GM18499 (cell line): ENCODE data around the gene LCN2.

Experiments
- ATAC-seq: cut with Tn5 transposase; IDR thresholded peaks from one replicate; pipeline ENCODE4 v1.9.1; 2021; ENCODE audit warnings: moderate number of reproducible peaks; ENCODE audit not compliant: insufficient read depth, unreplicated experiment

LCN2 gene

DNA sequence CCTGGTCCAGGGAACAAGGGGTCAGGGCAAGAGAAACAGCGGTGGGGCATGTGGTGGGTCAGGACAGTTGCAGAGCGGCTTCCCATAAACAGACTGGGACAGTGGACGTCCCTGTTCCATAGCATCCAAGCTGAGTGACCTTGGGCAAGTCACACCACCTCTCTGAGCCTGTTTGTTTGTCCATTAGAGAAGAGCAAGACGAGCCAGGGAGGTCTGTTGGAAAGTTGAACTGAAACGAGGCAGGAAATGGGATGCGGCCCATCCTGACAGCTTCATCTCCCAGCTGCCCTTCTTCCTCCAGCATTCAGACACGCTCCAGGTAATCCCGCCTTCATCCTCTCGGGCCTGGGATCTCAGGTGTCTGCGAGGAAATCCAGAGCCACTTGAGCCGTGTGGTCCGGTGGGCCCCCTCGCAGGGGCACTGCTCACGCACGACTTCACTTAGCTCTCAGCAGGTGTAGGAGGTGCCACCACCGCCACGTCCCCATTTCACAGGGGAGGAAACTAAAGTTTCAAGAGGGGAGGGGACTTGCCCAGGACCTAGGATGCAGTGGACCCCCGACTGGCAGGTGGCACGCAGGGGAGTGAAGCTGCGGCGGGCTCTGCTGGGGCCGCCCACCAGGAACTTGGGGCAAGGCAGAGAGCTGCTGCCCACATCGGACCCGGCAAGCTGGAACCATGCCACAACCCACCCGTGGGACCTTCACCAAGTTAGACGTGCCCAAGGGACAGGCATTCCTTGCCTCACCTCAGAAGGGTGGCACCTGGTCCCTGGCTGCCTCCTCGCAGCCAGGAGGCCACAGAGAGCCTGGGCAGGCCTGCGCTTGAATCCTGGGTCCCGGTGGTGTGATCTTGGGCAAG is 34.7 kb upstream of the LCN2 start:
- no peak for ATAC-seq

DNA sequence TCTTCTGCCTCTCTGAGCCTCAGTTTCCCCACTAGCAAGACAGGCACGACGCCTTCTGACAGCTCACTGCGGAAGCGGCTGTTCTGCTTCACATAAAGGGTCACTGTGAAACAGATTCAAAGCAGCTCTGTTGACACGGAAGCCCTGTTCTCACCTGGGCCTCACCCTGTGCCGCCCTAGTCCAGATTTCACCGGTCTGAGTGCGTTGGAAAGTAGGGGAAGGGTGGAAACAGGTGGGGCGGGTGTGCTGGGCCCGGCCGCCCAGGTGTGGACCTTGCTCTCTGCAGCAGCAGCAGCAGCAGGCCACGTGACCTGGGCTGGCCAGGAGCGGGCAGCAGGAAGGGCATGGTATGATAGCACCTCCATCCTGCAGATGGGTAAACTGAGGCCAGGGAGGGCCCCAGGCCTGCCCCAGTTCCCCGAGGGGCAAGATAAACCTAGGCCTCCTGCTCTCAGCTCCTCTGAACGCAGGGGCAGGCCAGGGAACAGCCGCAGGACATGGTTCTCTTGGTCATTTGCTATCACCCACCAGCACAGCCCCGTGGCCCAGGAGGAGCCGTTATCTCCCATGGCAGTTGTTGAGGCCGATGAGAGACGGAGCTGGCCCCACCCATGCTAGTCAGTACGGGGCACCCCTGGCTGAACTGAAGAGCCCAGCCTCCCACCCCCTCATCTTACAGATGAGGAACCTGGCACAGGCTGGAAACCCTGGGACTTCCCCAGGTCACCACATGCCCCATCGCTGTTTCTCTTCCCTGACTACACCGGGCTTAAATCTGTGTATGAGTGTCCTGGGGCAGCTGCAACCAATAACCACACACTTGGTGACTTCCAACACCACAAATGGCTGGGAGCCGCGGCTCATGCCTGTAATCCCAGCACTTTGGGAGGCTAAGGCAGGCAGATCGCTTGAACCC is 33.8 kb upstream of the LCN2 start:
- no peak for ATAC-seq

DNA sequence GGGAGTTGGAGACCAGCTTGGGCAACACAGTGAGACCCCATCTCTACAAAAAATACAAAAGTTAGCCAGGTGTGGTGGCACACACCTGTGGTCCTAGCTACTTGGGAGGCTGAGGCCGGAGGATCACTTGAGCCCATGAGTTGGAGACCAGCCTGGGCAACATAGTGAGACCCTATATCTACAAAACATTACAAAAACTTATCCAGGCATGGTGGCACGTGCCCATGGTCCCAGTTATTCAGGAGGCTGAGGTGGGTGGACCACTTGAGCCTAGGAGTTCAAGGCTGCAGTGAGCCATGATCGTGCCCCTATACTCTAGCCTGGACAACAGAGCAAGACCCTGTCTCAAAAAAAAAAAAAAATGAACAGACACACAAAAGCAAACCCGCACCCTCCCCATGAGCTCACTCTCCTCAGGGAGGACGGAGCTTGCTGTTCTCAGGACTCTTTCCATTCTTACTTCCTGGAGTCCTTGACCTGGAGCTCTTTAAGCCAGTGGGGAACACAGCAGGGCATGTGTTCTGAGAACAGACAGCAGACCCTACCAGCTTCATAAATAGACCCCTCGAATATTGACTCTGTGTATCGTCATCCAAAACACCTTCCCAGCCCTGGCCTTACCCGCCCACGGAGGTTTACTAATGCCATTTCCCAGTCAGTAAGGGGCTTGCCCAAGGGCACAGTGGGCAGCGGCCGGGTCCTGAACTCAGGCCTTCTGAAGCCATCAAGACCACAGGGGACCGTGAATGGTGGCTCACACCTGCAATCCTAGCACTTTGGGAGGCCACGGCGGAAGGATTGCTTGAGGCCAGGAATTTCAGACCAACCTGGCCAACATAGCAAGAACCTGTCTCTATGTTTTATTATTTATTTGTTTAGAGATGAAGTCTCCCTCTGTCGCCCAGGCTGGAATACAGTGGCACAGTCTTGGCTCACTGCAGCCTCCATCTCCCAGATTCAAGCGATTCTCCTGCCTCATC is 32.9 kb upstream of the LCN2 start:
- no peak for ATAC-seq

DNA sequence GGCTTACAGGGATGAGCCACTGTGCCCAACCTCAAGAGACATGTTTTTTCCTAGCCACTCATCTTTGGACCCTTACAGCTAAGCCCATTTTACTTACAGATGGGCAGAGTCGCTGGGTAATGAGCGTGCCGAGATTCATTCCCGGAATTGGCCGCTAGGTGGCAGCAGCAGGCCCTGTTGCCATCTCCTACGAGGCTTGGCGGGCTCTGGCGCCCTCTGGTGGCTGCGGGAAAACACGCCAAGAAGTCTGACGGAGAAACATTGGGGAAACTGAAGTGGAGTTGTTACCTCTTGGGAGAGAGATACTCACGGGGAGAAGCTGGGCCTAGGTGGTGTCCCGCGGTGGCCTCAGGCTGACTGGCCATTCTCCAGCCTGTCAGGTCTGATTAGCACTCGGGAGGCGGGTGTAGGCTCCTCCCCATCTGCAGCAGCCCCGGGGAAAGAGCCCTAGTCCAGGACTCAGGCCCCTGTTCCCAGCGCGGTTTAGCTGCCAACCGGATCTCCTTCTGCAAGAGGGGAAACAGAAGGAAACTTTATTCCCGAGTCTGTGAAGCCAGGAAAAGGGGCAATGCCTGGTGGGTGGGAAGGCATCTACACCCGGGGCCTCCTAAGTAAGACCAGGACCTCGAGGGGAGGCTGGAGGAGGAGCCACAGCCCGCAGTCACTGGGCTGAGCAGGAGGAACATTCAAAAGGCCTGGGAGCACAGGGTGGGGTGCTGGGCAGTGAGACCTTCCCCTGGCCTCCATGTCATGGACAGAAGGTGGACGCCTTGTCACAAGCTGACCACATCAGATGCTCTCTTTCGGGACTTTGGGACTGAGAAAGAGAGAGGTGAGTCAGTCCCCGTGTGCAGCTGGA is 31.4 kb upstream of the LCN2 start:
- ATAC-seq = no peak

DNA sequence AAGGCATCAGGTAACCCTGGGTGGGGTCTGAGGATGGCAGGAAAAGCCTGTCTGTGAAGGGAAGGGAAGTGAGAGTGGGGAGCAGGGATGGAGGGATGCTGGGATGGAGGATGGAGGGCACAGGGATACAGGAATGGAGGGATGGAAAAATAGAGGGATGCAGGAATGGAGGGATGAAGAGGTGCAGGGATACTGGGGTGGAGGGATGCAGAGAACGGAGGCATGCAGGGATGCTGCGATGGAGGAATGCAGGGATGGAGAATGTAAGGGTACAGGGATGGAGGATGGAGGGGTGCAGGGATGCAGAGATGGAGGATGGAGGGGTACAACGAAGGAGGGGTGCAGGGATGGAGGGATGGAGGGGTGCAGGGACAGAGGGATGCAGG is 30.8 kb upstream of the LCN2 start:
- ATAC-seq = no peak

DNA sequence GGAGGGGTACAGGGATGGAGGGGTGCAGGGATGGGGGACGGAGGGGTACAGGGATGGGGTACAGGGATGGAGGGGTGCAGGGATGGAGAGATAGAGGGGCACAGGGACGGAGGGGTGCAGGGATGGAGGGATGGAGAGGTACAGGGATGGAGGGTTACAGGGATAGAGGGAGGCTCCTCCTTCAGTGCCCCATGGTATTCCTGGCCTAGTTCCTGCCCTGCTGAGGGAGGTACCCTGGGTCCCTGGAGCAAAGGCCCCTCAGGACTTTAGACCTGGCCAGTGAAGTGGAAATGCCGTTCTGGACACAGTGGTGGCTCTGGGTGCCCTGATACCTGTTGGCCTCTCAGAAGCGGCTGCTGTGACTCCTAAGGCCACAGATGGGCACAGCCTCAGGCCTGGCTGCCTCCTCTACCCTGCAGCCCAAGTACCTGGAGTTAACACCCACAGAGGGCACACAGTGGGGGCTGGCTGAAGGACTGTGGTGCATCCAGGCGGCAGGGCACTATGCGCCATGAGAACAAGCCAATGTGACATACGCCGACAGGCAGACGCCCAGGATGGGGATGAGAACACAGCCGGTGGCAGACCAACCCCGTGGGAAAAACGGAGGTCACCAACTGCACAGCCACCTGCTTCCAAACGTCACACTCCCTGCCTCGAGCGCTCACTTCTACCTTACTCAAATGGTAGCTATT is 30.1 kb upstream of the LCN2 start:
- no peak for ATAC-seq

DNA sequence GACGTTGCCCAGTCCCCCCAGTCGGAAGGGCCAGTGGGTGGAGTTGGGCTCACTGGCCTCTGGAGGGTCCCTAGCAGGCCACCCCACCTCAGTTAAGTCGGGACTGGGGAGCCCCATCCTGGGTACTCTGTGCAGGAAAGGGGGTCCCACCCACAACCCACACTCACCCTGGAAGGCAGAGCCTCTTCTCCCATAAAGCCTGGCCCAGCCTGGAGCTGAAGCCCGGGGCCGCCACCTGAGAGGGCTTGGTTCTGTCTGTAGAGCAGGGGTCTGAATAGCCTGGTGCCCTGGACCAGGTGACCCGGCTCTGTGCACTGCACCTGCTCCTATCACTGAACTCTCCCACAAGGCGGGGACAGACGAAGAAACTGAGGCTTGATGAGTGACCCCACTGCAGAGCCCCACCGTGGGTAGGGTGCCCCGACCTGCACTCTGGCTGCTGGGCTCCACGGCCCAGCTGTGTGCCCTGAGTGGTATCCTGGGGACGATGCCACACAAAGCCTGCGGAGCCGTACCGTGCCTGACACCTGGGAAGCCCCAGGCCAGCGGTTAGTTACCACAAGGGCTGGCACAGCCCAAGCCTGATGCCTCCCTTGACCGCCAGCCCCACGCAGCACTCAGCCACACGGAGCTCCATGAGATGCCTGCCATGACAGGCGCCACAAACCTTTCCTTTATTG is 29.1 kb upstream of the LCN2 start:
- ATAC-seq = no peak

DNA sequence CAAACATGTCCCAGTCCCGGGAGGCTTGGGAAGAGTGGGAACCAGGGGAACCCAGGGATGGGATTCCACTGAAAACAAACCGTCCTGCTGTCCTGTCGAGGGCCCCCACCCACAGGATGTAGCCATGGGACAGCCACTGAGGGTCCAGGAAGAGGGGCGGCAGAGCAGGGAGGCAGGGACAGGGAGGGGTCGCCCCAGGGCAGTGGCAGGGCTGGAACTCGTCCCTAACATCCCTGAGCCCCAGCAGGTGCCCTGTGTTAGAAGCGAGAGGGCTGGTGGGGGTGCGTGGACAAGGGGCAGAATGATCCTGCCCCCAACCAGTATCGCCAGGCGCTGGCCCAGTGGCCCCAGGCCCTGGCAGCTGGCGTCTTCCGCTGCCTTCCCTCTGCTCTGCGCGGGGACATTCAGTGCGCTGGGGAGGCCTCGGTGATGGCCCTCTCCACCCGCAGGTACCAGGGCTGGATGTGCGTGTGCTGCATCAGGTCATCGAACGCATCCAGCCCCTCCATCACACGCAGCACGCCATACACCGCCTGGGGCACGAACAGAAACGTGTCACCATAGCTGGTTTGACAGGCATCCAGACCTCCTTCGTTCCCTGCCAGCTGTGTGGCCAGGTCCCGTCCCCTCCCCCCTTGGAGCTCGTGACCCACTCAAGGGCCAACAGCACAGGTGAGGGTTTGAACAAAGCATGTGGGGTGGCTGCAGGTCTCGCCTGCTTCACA is 28.4 kb upstream of the LCN2 start:
- ATAC-seq = no peak

DNA sequence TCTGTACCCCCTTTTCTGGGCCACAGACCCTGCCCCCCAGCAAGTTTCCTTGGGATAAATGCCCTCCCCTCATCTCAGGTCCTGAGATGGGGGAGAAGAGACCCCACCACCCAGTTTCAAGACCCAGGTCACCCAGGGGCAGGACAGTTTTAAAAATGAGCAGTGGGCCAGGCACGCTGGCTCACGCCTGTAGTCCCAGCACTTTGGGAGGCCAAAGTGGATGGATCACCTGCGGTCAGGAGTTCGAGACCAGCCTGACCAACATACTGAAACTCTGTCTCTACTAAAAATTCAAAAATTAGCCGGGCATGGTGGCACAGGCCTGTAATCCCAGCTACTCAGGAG is 27.8 kb upstream of the LCN2 start:
- no peak for ATAC-seq

DNA sequence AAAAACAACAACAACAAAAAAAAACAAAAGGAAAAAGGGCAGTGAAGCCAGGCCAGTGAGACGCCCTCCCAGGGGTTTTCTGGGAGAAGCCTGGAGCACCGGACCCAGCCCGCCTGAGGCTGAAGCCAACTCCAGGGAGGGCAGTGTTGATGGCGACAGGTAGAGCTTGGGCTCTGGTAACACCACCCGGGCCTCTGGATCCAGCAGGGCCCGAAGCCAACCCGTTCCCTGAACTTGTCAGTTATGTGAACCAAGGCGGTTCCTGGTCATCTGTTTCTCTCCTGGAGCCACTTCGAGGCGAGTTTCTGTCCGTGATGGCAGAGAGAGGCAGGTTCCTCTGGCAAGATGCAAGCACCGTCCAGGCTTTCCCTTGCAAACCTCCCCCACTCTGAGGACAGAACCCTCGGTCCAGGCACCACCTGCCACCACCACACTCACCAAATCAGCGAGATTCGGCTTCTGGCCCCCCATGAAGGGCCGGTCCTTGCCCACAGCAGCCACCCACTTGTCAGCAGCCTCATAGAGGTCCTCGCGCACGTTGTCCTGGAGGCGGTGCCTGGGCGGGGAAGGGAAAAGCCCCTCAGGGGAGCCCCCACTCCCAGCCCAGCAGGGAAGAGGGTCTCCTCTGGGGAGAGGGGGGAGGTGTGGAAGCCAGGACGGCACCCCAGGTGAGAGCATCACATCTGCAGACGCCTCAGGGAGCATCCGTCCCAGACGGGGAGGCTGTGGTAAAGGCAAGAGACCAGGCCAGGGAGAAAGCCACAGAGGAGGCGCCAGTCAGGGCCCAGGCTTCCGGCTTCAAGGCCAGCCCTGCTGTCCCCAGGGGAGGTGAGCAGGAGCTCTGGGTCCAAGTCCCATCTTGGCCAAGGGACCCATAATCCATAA is 27.1 kb upstream of the LCN2 start:
- ATAC-seq = no peak

DNA sequence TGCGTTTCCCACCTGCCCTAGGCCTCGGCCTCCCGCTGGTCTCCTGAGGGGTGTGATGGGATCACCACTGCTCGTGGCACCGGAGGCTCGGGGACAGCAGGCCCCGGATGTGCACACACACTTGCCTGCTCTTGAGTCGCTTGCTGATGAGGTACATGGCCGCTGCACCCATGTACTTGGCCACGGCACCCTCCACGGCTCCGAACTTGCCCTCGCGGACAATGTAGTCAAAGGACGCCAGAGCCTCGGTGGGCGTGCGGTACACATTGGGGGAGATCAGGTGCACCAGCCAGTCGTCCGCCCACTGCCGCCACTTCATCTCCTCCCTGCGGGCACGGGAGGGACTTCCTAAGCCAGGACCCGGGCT is 26.5 kb upstream of the LCN2 start:
- ATAC-seq = no peak

DNA sequence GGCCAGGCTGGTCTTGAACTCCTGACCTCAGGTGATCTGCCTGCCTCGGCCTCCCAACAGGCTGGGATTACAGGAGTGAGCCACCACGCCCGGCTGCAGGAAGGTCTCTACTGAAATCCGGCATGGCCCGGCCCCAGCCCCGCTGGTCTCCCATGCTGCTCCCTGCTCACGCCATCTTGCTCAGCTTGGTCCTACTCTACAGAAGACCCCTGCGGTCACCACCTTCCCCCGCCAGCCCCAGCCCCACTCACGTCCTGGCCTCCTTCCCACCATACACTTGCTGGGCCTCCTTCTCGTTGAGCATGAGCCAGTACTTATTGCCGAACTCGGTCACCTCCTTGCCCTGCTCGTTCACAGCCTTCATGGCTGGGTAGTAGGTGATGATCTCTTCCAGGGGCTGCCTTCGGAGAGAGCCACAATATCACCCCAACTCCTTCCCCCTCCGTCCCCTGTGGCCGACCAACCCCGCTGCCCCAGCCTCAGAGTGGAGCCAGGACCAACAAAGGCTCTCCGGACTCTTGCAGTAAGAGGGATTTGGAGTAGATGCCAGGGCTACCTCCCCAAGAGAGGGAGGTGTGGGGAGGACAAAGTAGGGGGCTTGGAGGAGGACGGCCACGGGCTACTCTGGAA is 25.7 kb upstream of the LCN2 start:
- ATAC-seq = no peak

DNA sequence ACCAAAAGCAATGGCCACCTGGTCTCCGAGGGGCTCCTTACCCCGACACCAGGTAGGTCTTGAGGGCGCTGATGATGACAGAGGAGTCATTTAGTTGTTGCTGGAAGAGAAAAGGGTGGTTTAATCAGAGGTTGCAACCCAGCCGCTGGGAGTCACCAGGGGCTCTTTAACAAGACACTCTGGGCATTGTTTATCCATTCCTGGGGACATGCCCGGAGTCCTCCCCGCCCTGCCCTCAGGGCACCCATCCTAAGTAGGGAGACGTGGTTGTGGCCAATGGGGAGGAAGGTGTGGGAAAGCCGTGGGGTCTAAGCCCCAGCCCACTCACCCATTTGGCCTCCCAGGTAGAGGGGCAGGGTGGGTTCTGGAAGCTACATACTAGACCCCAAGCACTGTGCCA is 24.8 kb upstream of the LCN2 start:
- no peak for ATAC-seq

DNA sequence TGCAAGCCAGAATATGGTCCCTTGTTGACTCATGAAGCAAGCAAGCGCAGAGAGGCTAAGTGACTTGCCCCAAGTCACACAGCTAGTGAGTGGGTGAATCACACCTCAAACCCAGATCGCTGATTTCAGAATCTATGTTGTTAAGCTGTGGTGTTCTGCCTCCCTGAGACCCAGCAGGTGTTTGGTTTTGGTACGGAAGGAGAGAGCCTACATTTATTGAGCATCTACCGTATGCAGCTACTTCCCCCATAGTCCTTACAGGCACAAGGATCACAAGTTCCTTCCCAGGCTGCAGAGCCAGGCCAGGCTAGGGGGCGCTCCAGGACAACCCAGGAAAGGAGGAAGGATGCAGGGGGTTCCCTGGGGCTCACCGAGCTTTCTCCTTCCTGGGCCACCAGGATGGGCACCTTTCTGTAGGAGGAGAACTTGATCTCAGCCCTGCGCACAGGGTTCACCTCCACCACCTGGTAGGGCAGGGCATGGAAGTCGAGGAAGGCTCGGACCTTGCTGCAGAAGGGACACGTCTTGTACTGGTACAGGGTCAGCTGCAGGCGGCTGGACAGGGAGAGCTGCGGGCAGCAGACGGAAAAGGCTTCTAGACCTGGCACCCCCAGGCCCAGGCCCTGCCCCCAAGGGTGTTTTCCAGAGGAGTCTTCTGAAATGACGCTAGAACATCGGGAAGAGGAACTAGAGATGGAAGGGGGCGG is 24.2 kb upstream of the LCN2 start:
- ATAC-seq = no peak

DNA sequence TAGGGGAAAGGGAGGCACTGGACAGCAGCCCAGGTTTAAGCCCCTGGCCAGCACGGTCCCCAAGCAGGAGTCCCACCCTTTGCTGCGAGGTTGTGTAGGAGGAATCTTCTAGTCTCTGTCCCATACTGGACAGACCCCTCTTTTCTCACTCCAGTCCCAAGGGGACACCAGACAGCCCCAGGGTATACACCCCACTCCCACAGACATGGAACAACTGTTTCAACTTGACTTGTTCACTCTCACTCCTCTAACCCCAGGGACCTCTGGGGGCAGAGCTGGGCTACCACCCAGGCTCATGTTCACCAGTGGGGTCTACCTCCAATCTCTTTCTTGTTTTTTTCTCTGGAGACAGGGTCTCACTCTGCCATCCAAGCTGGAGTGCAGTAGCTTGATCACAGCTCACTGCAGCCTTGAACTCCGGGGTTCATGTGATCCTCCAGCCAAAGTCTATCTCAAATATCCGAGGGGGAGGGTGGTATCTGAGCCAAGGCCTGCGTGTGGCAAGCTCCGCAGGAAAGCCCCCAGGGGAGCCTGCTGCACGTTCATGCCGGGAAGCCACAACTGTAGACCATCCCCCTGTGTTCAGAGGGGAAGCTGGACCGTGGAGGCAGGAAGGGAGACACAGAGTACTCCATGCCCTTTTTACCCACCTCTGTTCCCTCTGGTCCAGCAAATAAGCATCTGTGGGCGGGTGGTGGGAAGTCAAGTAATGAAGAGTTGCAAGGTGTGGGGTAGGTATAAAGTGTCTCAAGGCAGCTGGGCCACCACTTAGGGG is 23.5 kb upstream of the LCN2 start:
- no peak for ATAC-seq
